Head of caudate nucleus (tissue), 42 donors: ENCODE data around the gene PRKN.

Experiments
- DNase-seq, 42 donors: peaks; one replicate each; pipeline versions ENCODE4 v3.0.0 to v3.0.0-alpha.2; 2020 to 2021; ENCODE audit warnings: mixed read lengths in 7 of 42
- intact Hi-C: fragments of 100-400 bp; cut with DNase I; formaldehyde crosslinking; loops from one replicate; pipeline ENCODE4 v1.15.0; 2022

The PRKN gene

DNA sequence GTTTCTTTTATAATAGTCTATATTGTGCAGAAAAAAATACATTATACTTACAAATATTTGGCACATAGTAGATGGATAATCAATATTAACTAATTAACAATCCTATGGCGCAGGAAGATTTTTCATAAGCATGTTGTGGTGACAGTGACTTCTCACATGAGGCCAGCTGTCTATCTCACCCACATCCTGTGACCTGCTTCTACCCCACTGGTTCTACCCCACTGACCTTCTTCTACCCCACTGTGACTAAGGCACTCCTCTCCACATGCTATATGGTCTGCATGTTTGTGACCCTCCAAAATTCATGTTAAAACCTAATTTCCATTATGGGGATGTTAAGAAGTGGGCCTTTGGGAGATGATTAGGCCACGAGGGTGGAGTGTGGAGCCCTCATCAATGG is 1058.9 kb downstream of the PRKN start:
- DNase-seq, result no peak
- intact Hi-C loops, result no loop called here

DNA sequence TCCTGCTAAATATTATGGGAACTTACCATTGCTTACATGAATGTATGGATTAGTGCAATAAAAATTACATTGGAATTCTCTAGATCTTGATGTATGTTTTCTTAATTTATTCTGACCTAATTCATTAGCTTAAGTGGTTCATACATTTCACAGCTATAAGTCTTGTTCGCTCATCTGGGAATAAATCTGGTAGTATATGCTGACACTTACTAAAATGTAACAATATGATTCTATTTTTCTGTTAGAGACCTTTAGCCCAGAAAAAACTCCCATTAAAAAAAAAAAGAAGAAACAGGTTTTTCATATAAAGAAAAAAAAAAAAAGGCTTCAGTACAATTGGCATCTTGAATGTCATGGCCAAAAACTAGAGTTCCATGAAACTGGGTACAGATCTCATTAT is 1059.6 kb downstream of the PRKN start:
- no peak for DNase-seq
- intact Hi-C loops, result no loop called here

DNA sequence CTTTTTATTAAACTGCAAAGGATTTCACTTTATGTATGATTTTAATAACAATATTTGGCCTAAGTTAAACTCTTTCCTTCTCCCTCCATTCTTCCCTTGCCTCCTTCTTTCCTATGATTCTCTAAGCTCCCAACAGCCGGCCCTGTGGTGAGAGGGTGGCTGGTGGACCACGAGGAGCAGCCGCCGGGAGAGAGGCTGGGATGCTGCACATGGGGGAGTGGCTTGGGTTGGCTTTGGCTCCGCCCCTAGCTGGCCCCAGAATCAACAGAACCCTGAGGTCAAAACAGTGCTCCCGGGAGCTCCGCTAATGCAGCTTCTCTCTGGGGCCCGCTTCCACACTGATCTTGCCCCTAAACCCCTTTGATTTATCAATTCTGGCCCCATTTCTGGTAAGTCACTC is 1063.9 kb downstream of the PRKN start:
- DNase-seq, result no peak
- intact Hi-C loops, result no loop called here

DNA sequence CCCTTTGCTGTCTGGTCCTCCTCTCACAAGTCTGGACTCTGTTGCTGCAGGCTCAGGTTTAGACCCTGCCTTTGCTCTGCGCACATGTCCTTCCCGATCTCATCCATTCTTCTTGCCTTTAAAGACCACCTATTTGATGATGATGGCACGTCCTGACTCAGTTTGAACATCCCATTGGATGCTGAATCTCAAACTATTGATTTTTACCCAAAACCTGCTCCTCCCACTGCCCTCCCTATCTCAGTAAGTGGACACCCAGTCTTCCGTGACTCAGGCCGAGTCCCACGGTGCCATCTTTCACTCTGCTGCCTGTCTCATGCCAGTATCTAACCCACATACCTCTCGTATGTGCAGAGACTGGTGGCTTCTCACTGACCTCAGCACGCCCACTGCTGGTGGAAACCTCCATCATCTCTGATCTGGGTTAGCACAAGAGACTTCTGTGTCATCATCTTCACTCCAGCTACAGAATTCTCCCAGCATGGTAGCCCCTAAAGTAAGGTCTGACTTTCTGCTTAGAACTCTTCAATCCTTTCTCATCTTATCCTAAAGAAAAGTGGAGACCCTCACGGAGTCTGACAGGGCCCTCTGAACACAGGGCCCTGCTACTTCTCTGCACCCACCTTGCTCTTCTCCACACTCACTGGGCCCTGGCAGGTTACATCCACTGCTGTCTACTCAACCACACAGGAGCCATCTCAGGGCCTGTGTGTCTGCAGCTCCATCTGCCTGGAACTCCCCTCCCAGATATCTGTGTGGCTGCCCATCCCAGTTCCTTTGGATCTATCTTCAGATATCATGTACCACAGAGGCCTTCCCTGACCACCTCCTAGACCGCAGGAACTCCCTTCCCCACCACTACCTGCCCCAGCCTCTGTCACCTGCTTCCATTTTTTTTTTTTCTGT is 1066.6 kb downstream of the PRKN start:
- intact Hi-C loops, result no loop called here
- no peak for DNase-seq

DNA sequence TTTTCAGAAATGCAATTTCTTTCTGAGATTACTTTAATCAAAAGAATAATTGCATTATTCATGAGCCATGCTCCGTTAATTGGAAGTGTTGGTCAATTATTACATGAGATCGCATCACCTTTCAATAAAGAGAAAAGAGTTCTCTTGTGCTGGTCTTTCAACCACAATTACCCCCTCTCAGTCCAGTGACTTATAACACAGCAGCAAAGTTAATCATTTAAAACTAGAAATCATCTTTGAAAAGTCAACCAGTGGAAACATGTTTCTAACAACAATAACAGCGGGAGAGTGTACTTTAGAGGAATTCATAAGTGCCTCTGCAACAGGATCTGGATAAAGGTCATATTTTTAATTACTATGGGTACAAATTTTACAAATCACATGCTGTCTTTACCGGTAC is 1069.4 kb downstream of the PRKN start:
- DNase-seq, result no peak
- intact Hi-C loops, result no loop called here

DNA sequence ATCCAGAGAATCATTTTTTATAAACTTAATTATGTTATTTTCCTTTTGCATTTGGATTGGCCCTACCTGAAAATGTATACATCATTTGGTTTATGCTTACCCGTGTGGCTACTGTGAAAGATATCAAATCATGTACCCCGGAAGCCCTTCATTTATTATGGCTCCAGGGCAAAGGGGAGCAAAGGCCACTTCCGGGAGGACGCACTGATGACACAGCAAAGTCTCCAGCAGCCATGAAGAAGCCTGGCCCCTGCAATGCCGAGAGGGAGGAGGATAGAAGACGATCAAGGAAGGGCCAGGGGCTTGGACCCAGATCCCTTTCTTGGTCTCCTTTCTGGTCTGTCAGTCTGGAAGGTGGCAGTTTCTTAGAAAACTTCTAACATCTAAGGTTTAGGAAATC is 1073.4 kb downstream of the PRKN start:
- DNase-seq, result no peak
- intact Hi-C loops, result no loop called here

DNA sequence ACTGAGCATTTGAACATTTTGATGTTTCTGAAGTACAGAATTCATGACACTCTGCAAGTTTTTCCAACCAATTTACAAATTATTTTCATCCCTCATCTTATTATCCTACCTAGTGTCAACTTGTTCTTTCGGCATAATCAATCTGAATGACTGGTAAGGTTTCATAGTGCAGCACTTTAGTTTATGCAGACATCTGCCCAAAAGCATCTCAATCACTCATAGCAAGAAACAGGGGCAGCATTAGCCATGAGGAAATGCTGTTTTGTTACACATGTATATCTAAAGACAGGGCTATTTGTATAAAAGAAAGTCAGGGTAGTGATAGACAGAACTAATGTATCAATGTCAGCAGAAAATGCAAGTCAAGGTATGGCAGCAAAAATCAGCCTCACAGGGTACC is 1075.6 kb downstream of the PRKN start:
- intact Hi-C loops, result no loop called here
- no peak for DNase-seq

DNA sequence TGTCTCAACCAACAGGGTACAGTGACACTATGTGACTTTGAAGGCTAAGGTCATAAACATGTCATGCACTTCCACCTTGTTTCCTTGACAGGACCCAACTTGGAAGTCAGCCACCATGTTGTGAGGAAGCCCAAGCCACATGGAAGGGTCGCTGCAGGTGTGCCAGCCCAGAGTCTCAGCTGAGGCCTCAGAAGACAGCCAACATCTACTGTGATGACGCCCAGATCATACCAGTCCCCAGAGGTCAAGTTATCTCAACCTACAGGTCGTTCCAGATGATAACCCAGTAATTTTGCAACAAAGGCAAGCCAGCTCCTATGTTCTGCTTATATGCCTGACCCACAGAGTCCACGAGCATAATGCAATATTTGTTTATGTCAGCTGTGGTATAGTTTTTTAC is 1077.7 kb downstream of the PRKN start:
- intact Hi-C loops, result no loop called here
- no peak for DNase-seq

DNA sequence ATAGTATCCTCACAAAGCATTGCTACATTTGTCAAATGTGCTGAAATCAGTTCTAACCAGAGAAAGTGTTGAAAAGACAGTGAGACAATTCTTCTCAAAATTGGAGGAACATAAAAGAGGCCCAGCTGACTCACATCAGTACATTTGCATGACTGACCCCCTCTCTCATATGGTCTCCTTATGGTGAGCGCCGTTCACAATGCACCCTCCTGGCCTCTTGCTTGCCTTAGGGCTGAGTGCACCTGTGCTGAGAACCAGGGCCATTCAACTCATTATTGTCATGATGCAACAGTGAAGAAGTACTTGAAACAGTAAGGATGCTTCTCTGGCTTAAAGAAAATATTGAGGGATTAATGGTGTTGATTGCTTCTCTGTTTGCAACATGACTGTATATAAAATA is 1078.5 kb downstream of the PRKN start:
- no peak for DNase-seq

DNA sequence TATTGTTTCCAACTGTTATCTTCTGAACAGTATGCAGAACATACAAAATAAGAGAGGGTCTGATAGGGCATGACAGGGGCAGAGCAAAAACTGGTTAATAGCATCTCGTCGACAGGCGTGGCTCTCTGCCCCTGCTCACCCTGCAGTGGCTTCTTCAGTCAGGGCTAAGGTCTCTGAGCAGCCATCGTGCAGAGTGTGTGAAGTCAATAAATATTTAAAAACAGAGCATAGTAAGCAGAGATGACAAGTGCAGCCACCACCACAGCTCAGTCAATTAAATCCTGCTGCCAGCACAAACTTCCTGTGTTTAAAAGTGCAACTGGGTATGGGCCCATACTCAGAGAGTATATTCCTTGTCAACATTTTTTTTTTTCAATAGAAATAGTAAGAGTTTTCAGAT is 1080.3 kb downstream of the PRKN start:
- intact Hi-C loops, result no loop called here
- DNase-seq, result no peak

More for the DNA sequence above, 1078.5 kb downstream of the PRKN start:
- intact Hi-C loops, result no loop called here

DNA sequence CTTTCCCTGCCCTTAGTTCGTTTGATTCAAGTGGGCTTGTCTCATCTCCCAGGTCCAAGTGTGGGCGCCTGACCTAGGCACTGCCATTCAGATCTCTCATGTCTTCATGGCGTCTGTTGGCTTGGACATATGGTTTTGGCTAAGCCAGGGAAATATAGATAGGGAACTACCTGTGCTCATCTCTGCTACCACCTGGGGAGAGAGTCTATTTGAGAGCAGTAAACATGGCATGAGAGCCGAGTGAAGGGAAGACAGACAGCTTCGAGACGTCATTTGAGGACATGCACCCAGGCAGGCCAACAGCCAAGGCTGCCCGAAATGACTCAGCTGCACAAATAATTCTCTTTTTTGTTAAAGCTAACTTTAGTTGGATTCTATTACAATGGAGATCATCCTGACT is 1083.0 kb downstream of the PRKN start:
- DNase-seq, result peak in 1 of 42 donors; percentile 8
- intact Hi-C loops, result no loop called here

DNA sequence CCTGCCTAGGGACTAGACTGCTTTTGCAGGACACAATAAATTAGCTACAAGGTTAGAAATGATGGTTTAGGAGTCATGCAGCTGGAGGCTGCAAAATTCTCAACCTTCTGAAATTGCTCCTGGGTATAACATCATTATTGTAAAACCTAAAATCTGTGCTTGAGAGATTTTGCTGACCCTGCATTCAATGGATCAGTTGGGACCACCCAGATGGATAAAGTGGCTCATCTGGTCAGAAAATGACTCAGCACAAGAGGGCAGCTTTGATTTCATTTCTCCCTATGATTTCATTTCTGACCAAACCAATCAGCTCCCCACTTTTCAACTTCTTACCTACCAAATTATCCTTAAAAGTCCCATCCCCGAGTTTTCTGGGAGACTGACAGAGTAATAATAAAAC is 1086.4 kb downstream of the PRKN start:
- DNase-seq, result no peak
- intact Hi-C loops, result no loop called here

DNA sequence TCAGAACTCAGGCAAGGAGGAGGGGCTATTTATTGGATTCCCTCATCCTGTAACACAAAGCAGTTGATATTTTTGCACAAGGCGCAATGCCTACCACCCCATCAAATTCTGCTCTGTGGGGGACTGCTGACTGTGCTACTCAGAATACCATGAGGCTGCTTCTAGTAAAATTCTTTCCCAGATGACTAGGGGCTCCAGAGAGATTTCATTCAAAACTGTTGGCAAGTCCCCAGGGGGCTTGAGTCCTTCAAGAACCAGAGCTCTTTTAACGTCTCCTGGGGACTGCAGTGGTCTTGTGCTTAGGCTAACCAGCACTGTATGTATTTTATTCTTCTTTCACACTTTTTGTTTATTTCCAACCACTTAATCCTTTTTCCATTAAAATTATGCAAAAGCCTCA is 1087.8 kb downstream of the PRKN start:
- DNase-seq, result peak in 7 of 42 donors; percentile 15 to 63 (median 25)
- intact Hi-C loops, result no loop called here

DNA sequence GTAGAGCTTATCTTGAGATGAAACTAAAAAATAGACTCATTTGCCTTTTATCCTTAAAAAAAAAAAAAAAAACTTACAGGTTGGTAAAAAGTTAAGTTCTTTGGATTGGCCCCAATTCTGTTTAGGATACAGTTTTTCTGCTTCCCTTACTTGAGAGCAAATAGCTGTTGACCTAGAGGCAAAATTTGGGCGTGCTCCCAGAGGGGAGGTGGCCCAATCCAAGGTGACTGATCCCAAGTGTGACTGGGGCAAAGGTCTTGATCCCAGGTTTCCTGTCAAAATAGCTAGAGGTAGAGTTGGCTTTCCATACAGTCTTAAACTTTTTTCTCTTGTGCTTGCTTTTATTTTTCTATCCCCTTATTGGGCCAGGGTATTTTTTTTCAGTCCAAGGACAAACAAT is 1089.9 kb downstream of the PRKN start:
- intact Hi-C loops, result no loop called here
- no peak for DNase-seq

DNA sequence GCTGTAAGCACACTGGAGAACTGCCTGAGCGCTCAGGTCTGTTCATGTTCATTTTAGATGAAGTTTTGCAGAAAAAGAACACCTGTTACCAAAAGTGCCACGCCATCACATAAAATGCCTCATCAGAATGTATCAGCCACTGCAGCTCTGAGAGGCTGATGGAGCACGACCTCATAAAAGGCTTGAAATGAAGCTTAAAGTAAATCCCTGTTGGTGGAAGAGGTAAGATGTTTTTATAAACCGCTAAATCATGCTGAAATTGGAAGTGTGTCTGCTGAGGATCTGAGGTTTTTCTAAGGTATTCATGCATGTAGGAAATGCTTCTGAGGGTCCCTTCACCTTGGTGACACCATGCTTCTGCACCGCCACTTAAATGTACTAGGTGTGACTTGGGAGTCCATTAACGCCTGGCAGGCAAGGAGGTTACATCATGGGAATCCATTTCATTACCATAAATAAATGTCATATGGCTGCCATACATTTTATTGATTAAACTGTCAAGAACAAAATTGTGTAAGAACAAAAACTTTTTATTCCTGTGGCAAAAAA is 1090.6 kb downstream of the PRKN start:
- no peak for DNase-seq
- intact Hi-C loops, result no loop called here

DNA sequence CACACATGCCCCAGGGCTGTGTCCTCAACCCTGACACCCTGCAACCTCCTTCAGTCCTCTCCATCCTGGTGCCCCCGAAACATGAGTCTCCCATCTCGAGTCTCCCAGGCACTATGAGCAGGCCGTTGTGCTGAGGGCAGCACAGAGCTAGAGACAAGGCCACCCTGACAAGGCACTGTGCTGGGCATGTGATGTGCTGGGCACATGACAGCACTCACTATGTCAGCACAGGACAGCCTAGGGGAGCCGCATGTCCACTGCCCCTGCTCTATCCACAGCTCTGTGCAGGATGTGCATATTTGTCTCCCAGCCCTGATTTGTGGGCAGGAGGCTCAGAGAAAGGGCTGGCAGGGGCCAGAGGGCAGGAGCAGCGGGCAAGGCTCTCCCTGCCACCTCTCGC is 1091.6 kb downstream of the PRKN start:
- intact Hi-C loops, result no loop called here
- DNase-seq, result no peak

DNA sequence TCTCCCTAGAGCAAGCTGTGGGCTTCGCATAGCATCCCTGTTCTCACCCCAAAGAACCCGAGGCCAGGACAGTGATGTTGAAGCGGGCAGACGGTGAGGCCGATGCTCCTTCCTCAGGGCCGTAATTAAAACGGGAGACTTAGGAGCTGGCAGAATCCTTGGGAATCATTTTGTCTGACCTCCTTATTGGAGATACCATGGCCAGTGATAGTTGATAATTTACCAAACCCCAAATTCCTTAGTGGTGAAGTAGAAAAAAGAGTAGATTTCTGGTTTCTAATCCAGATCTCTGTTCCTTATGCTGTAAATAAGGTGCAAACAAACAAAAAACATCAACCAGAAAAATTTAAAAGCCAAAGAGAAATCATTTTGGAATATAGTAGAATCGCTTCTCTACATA is 1092.7 kb downstream of the PRKN start:
- intact Hi-C loops, result no loop called here
- no peak for DNase-seq

DNA sequence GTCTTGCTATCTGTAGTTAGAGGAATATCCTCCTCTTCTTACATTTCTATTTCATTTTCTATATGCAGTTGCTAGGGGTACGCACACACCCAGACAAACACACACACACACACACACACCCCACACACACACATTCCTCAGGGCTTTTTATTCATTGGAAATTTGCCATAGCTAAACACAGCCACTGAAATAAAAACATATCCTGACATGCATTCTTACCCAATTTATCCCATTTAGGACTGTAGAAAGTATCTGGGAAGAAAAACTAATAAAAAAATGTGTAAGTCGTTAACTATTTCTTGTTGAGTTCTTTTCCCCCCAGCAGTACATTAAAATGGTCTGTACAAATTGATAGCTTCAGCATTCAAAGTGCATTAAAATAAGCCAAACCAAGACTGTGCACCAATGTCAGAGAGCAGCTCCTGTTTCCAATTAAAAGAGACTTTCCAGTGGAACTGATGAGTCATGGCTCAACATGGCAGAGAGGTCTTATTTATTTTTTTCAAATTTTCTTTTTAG is 1095.8 kb downstream of the PRKN start:
- DNase-seq, result no peak
- intact Hi-C loops, result no loop called here

DNA sequence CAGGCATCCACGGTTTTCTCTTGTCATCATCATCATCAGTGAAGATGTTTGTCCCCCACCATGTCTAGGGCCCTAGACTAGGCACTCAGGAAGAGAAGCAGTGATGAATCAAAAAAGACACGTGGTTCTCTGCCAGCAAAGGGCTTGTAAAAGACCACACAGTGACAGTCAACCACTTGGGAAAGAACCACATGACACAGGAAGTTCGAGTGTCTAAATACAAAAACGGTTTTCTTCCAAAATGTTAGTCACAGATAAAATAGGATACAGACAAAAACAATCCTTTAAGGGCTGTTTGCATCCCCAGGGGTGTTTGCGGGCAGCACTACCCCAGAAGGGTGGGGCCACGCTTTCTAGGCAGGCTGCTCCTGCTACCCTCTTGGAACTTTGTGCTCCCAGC is 1096.9 kb downstream of the PRKN start:
- intact Hi-C loops, result no loop called here

DNA sequence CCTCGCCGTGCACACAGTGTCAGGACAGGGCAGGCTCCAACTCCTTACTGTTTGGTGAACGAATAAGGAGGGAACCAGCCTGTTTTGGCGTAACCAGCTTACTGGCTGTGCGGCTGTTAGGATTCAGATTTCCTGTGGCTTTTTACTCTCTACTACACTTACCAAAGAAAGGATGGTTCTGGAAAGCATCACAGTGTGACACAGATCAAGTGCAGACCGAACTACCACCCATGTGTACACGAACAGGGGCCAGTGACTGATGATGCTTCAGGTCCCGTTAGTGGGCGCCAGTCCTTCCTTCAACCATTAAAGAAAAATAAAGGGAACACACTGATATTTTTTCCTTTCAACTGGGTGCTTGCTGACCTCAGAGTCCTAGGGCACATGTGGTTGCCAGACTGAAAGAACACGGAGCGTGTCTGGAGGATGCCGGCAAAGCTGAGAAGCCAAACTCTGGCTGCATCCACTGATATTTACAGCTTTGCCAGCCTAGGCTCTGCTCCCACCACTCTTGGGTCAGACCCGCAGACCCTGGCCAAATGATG is 1101.4 kb downstream of the PRKN start:
- DNase-seq, result no peak
- intact Hi-C loops, result no loop called here

More for the DNA sequence above, 1096.9 kb downstream of the PRKN start:
- DNase-seq, result no peak

DNA sequence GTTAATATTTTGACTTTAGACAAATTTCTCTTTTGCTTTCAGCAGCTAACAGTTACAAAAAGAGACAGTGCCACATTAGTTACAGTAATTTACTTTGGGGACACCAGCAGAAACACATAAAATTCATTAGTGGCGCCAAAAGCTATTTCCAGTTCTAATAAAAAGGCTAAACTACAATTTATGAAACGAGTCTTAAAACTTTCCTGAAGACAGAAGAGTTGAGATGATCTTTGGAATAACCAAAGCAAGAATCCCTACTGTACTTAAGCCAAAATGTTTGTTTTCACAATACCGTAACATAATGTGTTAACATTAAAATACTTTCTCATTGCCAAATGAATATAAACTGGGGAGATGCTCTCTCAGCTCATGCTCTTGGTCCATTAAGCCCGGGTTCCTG is 1103.5 kb downstream of the PRKN start:
- intact Hi-C loops, result no loop called here

More for the DNA sequence above, 1103.5 kb downstream of the PRKN start:
- no peak for DNase-seq
